Panc1 (cell line): ENCODE results near the gene METTL23. TPM values are rescaled to one million over a fixed set of nuclear protein-coding genes. Genes with fewer than 3 reads are reported as not detected.

Experiments used
- microRNA-seq: library from miRNA; unstranded; fragments of <30 nt; microRNA quantifications from one replicate; pipeline ENCODE4 v1.1.0, GENCODE V29; 2020; ENCODE audit not compliant: unreplicated experiment
- total RNA-seq: library from RNA; stranded (reverse); gene quantifications from one replicate; pipeline ENCODE4 v1.2.1, GENCODE V29; 2021; ENCODE audit not compliant: unreplicated experiment

Gene METTL23
- total RNA-seq, 1 experiment from 2014 or later: 42.8 TPM

Small RNAs within 50 kb of the gene (microRNA-seq; reads per million reads assigned to microRNA genes)
- 2.2 reads per million for gene MIR636

Other genes starting within 250 kb of the METTL23 start
- gene RHBDF2, start 225.4 kb upstream of the METTL23 start, total RNA-seq: 67.8 TPM
- gene CYGB, start 189.1 kb upstream of the METTL23 start, total RNA-seq: 6.0 TPM
- gene PRCD, start 186.8 kb upstream of the METTL23 start, total RNA-seq: 0.54 TPM
- 23.0 TPM for gene ST6GALNAC2, start 141.0 kb upstream of the METTL23 start, total RNA-seq
- 0.15 TPM for gene ST6GALNAC1, start 83.1 kb upstream of the METTL23 start, total RNA-seq
- 77.9 TPM for gene MXRA7, start 15.9 kb upstream of the METTL23 start, total RNA-seq
- gene JMJD6, start 233 bp upstream of the METTL23 start, total RNA-seq: 60.0 TPM
- gene SRSF2, start 10.5 kb downstream of the METTL23 start, total RNA-seq: 436 TPM
- gene MFSD11, start 11.3 kb downstream of the METTL23 start, total RNA-seq: 42.3 TPM
- 34.9 TPM for gene MGAT5B, start 141.6 kb downstream of the METTL23 start, total RNA-seq